DMS114 treated with DMSO at 0.1 percent for 48 hours (cell line): Measurements from ENCODE around the gene SBF2.
"Not testable (repeated sequence)": the region's sequence is repeated elsewhere in the genome, so short reads cannot be mapped to it uniquely, and the experiment has no call there.

Experiments used
- DNase-seq: peaks from one replicate; lab custom pipeline; 2025; ENCODE audit not compliant: unreplicated experiment; lab: John Stamatoyannopoulos, UW

SBF2 gene

DNA sequence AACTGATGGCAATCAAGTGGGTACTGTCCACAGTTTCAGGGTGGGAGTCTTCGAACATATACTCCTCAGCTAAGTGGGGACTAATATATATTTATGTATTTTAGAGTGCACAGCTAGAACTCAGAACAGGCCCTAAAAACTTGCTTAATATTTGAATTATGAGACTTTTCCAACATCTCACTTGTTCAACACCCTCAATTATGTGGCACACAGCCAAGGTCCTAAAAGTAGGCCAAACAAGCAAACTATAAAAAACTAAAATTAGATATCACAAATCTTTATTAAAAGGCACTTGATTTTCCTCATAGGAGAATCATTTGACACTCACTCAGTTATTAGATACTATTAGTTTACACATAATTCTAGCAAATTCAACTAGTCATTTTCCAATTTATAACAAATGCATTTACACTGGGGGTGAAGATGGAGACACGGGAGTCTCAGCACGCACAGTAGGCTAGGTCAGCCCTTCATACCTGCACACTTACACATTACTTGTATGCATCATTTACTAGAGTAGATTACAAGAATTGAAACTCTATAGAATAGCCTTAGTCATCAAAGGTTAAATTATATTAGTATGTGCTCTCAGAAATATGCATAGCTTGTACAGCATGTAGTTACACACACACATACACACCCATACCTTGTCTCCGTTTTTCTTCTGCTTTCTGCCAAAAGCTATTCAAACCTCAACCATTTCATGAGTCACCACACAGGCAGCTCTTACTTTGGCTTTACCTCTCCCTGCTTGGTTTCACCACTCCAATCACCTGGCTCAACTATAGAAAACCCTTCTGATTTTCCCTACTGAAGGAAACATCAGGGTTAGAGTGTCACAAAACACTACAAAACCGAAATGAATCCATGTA lies 171.5 kb downstream of the SBF2 start:
- no peak for DNase-seq

DNA sequence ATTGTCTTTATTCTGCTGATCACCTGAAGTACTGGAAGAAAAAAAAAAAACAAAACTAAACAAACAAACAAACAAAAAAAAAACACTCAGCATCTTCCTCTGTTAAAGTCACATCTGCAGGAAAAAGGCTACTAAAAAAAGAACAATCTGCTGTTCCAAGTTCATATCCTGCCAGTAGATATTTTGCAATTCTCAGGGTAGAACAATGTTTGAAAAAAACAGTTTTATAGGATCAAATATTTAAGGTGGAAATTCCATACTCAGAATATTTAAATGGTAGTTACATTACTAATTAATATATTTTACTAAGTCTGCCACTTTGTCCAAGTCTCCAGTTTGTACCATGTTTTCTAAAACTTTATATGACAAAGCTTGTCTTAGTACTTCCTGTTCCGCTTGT lies 175.2 kb downstream of the SBF2 start:
- no peak for DNase-seq

DNA sequence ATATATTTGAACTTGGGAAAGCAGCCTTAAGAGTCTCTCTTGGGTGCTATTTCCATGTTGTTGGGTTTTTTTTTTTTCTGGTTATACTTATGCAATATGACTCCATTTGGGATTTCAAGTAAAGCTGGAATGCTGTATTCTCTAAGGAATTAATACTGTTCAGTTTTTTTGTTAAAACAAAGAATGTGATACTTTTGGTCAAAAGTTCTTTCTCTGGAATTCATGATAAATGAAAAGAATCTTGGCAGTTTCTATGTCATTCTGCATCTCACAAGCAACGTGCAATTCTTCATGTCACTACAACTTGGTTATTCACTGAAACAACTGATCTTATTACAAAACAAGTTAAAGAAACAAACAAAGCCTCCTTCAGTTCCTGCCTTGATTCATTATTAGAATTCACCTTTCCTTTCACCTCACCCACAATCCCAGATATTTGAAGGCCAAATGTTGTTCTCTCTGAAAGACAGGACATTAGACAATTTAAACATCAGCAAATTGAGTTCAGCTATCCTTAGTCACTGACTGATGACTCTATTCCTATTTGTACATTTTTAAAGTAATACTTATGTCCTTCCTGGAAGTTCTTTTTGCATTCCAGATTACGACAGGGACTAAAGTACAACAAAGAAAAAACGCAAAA lies 176.2 kb downstream of the SBF2 start:
- no peak for DNase-seq

DNA sequence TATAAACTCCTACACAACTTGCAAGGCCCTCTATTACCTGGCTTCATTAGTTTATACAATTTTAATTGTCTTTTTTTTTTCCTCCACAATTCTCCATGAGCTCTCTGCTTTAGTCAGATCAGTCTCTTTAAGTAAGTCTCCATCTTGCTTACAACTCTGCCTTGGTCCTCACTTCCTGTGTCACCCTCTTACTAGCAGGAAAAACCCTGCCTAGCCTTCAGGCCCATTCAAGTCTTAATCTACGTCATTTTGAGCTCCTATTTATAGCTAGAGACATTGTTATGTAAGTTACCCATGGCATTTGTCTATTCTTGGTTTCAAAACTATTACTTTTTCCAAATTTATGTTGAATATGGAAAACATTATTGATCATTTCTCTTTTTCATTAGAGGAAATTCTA lies 177.4 kb downstream of the SBF2 start:
- no peak for DNase-seq

DNA sequence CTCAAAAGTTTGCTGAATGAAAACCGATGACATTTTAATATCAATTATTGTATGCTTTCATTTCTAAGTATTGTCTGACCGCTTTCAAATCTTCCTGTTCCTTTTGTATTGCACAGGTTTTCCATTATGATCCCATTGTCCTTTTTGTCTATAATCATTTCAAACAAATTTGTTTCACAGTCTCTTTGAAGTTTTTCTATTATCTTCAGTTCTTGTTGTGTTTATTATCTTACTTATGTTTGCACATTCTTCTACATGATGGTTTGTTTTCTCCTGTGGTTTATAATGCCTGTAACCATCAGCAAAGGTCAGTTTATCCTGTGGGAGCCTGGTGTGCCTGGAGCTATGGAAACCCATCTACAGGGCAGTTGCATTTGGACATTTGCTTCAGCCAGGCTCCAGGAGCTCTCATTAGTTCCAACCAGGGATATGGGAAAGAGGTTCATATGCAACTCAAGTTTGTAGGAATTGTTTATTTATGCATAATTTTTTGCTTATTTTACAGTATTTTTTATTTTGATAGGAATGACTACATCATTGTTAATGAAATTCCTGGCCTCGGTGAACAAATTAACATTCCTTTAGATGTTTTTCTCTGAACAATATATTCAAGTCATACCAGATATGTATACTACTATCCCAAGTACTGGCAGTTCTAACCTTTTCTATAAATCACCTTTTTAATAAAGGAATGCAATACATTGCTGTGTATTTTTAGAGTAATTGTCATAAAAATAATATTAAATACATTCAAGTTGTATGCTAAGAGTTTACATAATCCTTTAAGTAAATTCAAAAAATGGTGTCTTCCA lies 179.2 kb downstream of the SBF2 start:
- no peak for DNase-seq

DNA sequence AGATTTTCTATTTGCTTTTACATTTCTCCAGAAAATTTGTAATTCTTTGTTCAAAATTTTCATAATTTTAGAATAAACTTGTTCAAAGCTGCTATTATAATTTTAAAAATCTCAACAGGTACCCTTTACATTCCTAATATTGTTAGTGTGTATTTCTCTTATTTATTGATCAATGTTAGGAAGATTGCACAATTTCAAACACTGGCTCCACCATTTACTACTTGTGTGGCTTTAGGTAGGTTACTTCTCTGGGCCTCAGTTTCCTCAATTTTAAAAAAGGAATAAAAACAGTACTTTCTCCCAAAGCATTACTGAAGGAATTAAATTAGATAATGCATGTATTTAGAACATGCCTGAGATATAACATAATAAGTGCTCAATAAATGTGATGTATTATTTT lies 180.2 kb downstream of the SBF2 start:
- no peak for DNase-seq

DNA sequence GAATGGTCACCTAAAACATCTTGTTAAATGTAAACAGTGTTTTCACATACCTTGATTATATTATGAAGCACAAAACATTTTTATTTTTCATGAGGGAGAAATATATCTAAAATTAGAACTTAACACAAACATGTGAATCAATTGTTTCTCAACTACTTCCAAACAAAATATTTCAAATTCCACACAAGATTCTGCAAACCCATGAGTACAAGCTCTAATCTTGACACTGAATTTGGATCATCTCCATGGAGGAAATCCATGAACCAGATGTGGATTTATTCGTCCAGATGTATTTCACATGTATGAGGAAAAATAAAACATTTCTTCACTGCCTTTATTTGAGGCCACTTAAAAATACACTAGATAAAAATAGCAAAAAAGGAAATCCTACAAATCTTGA lies 184.2 kb downstream of the SBF2 start:
- no peak for DNase-seq

DNA sequence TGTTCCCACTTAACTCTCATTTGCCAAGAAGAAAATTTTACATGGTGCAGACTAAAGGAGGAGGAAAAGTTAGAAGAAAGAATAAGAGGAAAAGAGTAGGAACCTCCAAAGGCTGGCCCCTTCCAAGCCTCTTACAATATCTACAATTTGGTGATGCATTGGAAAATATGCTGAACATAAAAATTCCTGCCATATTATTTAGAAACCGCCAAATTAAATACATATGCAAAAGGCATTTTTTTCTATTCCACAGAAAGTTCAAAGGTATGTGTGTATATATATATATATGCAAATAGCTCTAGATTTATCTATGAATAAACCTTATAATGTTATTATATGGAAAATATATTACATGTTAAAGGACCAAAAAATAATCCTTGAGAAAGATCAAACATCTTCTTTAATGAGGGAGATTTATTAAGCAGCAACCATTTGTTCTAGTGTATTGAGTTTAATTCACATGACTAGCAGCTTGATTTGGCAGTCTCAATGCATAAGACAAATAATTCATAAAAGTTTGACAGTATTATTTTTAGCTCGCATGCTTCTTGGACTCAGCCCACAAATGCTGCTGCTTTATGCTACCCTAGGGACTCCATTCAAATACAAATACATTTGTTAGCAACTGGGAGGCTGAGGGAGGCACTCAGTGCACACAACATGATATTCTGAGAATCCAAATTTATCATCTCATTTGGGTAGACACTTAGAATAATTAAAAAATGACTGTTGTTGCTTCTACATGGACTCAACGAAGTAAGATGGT lies 184.9 kb downstream of the SBF2 start:
- no peak for DNase-seq

DNA sequence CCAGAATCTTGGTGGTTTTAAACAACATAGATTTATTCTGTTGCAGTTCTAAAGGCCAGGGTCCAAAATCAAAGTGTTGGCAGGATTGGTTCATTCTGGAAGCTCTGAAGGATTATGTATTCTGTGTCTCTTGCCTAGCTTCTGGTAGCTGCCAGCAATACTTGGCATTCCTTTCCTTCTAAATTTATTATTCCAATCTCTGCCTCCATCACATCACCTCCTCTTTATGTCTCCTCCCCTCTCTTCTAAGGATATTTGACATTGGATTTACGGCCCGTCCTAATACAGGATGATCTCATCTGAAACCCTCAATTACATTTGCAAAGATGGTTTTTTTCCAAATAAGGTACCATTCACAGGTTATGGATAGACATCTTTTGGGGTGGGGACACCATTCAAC lies 186.5 kb downstream of the SBF2 start:
- DNase-seq = no peak

DNA sequence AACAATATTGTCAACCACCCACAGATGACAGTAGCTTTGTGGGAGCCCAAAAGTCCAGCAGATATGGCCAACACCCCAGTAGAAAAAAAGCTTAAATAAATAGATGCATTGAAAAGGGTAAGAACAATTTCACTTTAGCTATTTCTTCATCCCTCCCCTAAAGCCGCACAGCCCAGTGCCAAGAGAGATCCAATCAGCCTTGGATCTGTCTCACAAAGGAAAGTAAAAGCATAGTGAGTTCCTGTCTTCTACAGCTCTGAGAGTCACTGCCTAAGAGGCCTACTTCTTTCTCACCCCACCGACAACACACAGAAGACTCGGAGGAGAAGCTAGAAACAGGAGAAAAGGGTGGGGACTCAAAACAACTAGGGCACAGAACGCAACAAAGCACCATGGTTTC lies 196.4 kb downstream of the SBF2 start:
- DNase-seq = no peak

DNA sequence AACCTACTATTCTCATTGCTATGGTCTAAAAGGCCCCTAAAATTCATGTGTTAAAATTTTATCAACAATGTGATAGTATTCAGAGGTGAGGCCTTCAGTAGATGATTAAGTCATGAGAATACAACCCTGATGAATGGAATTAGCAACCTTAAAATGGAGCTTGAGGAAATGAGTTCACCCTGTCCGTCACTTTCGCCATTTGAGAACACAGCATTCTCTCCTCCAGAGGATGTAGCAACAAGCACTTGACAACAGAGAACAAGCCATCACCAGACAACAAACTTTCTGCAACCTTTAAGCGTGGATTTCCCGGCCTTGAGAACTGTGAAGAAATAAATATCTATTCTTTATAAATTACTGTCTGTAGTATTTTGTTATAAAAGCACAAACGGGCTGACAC lies 197.0 kb downstream of the SBF2 start:
- DNase-seq = no peak

DNA sequence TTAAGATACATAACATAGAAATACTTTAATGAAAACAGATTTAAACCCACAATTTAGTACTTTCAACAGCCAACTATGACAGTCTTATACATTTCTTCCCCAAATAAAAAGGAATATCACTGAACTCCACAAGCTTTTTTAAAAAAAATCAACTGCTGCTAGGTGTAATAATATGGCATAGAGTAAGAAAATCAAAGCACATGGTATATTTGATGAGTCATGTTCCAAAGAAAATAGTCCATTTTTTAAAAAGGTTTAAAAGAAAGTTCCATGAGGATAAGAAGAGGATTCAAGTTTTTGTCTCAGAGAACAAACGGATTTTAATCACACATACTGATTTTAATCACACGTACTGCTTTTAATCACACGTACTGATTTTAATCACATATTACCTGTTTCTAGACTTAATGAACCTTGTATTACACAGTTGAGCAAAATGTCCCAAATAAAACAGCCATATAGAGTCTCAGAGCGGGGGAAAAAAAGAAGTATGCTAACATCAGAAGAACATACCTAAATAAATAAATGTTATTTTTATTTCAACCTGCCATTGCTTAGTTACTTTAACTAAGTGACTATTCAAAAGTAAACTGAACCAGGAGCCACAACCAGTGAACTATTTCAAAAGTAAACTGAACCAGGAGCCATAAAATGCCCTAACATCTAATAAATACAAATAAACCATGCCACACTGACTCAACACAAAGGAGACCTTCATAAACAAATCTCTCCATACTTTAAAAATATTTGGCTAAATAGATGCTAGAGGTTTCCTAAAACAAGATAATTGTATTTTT lies 198.4 kb downstream of the SBF2 start:
- DNase-seq = no peak

DNA sequence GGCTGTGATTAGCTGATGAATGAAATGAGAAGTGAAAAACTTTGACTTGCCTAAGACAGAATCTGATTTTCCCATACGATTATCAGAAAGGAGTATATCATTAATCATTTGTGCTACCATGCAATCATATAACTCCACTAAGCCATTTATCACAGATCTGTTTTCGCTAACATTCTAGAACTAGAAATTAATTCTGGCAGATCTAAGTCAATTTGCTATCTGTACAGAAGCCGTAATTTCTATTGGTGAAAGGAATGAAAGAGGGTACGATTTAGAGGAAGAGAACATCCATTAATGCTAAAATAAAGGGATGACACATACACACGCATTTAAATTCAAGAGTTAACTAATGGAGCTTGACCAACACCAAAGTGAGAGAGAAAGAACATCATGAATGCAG lies 201.6 kb downstream of the SBF2 start:
- no peak for DNase-seq

DNA sequence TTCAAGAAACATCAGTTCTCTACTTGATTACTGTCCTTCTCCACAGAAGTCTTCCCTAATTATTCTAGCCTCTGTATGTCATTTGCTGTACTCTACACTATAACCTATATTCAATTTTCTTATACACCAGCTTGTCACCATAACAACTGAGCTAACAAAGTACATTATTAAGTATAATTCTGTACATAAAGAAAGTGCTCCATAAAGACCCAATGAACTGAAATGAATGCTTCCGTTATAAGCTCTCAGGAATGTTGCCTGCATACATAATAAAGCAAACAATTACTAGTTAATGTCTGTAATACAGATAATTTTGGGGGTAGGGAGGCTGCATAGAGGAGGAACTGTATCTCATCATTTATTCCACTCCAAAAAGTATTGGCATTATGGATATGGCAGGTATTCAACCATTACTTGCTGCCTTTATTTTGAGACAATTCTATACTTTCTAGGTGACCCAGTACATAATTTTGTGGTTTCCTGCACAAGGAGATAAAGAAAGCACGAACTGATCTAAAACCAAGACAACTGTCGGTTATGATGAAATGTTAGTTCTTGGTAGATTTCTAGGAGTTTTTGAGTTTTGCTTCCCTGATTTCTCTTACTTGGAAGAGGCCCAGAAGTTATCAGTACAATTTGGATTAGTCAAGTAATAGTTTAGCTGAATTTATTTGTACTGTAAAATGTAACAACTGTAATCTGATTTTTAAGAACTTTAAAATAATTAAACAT lies 202.5 kb downstream of the SBF2 start:
- no peak for DNase-seq

DNA sequence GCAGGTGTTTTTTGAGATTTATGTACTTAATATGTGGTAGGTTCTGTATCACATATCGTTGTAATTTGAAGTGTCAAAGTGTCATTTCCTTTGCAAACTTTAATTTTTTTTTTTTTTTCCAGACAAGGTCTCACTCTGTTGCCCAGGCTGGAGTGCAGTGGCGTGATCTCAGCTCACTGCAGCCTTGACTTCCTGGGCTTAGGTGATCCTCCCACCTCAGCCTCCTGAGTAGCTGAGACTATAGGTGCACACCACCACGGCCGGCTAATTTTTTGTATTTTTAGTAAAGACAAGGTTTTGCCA lies 206.1 kb downstream of the SBF2 start:
- DNase-seq = not testable (repeated sequence)

DNA sequence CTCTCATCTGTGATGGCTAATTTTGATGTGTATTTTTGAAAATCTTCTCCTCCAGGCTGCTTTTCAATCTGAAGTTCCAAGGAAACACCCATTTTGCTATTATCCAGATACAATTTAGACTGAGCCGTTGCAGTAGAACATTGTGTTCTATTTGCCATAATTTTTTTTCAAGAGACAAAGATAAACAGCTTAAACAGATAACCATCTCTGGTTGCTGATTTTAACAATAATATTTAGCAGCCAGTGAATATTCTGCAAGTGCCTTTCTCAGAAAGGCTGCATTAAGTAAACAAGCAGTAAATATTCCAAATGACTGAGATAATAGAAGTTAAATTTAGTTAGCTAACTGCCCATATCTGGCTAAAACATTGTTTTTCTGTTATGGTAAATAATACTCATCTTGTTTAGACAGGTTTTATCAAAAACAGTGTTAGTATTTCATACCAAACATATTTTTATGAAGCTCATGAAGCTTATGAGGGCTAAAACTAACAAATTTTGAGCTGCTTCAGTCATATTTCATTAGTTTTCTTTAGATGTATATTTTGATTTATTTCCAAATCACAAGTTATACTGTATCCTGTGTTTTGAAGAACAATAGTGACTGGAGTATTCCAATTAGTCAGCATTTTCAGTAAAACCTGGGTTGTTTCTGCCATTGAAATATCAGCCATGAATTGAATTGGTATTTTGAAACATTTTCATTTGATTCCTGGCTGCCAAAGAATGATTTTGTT lies 206.7 kb downstream of the SBF2 start:
- no peak for DNase-seq

DNA sequence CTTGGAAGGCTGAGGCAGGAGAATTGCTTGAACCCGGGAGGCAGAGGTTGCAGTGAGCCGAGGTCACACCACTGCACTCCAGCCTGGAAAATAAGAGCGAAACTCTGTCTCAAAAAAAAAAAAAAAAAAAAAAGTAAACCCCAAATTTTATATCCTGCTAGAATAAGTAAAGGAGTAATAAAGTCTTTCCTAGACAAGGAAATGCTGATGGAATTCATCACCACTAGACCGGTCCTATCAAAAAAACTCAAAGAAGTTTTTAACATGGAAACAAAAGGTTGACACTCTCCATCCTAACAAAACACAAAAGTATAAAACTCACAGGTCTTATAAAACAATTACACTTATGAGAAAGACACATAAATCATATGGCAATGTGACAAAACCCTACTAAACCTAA lies 213.9 kb downstream of the SBF2 start:
- DNase-seq = no peak

DNA sequence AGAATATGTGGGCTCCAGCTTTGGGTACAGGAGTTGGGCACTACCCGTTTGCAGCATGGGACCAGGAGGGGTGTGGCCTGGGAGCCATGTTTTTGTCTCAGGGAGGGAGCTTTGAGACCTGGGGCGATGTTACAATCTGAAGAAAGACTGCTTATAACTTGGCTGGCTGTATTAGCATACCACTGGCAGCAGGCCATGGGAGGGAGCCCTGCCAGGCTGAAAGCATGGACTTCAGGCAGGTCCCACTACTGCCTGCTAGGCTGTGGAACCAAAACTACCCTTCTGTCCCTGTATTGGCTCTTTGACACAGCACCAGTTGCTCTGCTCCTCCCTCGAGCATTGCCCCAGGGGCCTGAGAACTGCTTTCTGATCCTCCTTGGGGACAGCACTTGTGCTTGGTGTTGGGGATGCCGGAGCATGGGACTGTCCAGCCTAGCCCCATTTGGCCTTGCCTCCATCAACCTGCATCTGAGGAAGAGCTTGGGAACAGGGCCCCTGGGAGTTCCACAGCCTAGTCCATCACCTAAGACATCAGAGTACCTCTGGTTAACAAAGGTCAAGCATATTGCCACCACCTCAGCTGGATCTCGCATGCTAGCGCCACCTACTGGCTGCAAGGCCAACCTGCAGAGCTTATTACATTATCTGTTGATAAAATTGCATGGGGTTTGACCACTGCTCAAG lies 217.4 kb downstream of the SBF2 start:
- no peak for DNase-seq

DNA sequence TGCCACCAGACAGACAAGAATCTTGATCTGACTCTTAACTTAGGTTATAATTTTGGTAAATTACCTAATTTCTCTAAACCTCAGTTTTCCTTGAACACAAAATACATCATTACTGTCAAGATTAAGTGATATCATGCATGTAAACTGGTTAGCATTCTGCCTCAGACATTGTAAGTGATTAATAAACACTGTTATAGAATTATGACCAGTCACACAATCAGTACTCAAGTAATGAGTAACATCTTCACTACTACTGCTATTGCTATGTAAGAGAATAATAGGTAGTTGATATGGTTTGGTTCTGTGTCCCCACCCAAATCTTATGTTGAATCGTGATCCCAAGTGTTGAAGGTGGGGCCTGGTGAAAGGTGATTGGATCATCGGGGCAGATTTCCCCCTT lies 218.9 kb downstream of the SBF2 start:
- DNase-seq = no peak
